NT2/D1 (cell line): ENCODE data around the gene CNPY4.

Experiments
- YY1 ChIP-seq: IDR thresholded peaks from 2 replicates; pipeline ENCODE4 v1.6.1; 2011; ENCODE audit not compliant: insufficient read length, insufficient read depth
- ZNF274 ChIP-seq: IDR thresholded peaks from 2 replicates; pipeline ENCODE4 v1.6.1; 2011; ENCODE audit warnings: mild to moderate bottlenecking, low read depth, low read length

DNA sequence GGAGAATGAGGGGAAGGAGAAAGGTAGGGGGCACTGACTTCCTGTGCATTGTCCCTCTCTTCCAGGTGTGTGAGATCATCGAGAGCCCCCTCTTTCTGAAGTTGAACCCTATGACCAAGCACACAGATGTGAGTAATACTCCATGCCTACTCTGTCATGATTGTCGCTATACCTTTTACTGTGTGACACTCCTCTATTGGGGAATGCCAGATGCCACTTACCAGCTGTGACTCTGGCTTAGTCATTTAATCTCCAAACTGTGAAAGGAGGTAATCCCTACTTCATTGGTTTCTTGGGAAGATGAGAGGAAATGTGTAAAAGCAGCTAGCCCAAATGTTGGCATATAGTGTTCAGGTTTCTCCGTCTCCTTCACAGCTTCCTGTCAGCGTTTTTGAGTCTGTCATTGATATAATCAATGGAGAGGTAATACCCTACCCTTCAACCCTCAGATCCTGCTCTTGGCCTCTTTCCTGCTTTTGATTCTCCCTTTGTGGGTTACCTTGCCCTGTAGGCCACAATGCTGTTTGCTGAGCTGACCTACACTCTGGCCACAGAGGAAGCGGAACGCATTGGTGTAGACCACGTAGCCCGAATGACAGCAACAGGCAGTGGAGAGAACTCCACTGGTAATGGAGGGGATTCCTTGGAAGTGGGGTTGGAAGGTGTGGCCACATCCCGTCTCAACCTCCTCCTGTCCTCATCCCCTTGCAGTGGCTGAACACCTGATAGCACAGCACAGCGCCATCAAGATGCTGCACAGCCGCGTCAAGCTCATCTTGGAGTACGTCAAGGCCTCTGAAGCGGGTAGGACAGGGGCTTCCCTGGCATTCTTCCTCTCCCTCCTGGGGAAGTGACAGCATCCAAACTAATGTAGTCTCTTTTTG is 28.7 kb upstream of the CNPY4 start:
- TF ChIP-seq YY1 = no peak
- no peak for TF ChIP-seq ZNF274
